ENCODE measurements around the gene PLIN5.

- no peak for TF ChIP-seq POLR2AphosphoS5 (IDR thresholded peaks at IDR 0.05)
- no peak for TF ChIP-seq CTCF (IDR thresholded peaks at IDR 0.05)
Observed at GRCh38 chr19:4495471-4495870, 39.6 kb downstream of the PLIN5 start.

All from breast epithelium (tissue), 3 donors.